Stomach (tissue), 9 donors: ENCODE results near the gene CPEB2. TPM values are rescaled to one million over a fixed set of nuclear protein-coding genes. Genes with fewer than 3 reads are reported as not detected.

Source experiments
- DNase-seq, 2 donors: peaks; one replicate each; pipeline versions ENCODE4 v3.0.0 to v3.0.0-alpha.2; 2013 to 2019
- H3K27ac ChIP-seq, 5 donors: fragments of 200-600 bp in 4 of 5; sonication (generic) in 4 of 5; one replicate each; pipeline ENCODE4 v1.5.1; 2013 to 2019; ENCODE audit warnings: mild to moderate bottlenecking in 1 of 5, moderate library complexity in 1 of 5
- H3K27me3 ChIP-seq, 3 donors: fragments of 200-600 bp; sonication (generic); one replicate each; pipeline ENCODE4 v1.5.1; 2017 to 2019; ENCODE audit warnings: mixed run types in 1 of 3
- H3K36me3 ChIP-seq, 4 donors: fragments of 200-600 bp; sonication (generic); 1 replicate in 3 of 4; 2 replicates in 1 of 4; pipeline ENCODE4 v1.5.1; 2016 to 2019
- H3K4me1 ChIP-seq, 4 donors: fragments of 200-600 bp; sonication (generic); one replicate each; pipeline ENCODE4 v1.5.1; 2016 to 2019
- H3K4me3 ChIP-seq, 4 donors: fragments of 200-600 bp; sonication (generic) in 3 of 4; one replicate each; pipeline ENCODE4 v1.5.1; 2016 to 2019; ENCODE audit warnings: mild to moderate bottlenecking in 1 of 4
- H3K9me3 ChIP-seq, 4 donors: fragments of 200-600 bp; sonication (generic); one replicate each; pipeline ENCODE4 v1.5.1; 2016 to 2019
- EP300 ChIP-seq: sonication (generic); formaldehyde crosslinking; IDR thresholded peaks from one replicate; pipeline ENCODE4 v1.6.1; 2017; ENCODE audit warnings: antibody characterized with exemption
- POLR2A ChIP-seq, 4 donors: fragments of 450-650 bp; IDR thresholded peaks; one replicate each; pipeline ENCODE4 v1.6.1; 2016; ENCODE audit warnings: antibody characterized with exemption in 4 of 4, control low read depth in 2 of 4, mild to moderate bottlenecking in 1 of 4, moderate library complexity in 1 of 4
- POLR2AphosphoS5 ChIP-seq, 3 donors: sonication (generic); formaldehyde crosslinking; IDR thresholded peaks; one replicate each; pipeline ENCODE4 v1.6.1; 2016; ENCODE audit warnings: antibody characterized with exemption in 3 of 3
- WGBS, 5 donors: extraction: QIAGEN DNeasy Blood & Tissue Kit in 3 of 5; methylation state at CpG; one replicate each; pipeline versions ENCODE4 v1.1.5 to v1.1.7; 2013 to 2018; 5-methylcytosine and 5-hydroxymethylcytosine counted together
- intact Hi-C: fragments of 100-400 bp; cut with DNase I; formaldehyde crosslinking; loops from one replicate; pipeline ENCODE4 v1.15.1; 2023; ENCODE audit warnings: low total_unique reads
- polyA plus RNA-seq, 3 donors: library from polyadenylated mRNA; stranded (reverse); fragments of 200-250 nt; gene quantifications; one replicate each; pipeline ENCODE4 v1.2.3, GENCODE V29; 2013
- total RNA-seq, 5 donors: library from RNA; depleted of rRNA; stranded (reverse); fragments of >200 nt; gene quantifications; one replicate each; pipeline versions ENCODE4 v1.1.0 to v1.2.3, GENCODE V29; 2014 to 2016
- TF ChIP-seq, protein P1 (sequence below), 7 experiments: fragments of 450-650 bp in 4 of 7; fragments of 200-600 bp in 3 of 7; sonication (generic) in 3 of 7; IDR thresholded peaks; one replicate each; pipeline ENCODE4 v1.5.1; 2016 to 2019; ENCODE audit warnings: antibody characterized with exemption in 7 of 7, control low read depth in 2 of 7, mild to moderate bottlenecking in 1 of 7
- donor health status: healthy with polysubstance abuse.
- donor health status: Bipolar disorder and iron deficiency.
- donor health status: healthy.

CPEB2 gene
- total and polyA plus RNA-seq, 8 donors, result 3.4 to 97.9 (median 21.8) TPM

DNA sequence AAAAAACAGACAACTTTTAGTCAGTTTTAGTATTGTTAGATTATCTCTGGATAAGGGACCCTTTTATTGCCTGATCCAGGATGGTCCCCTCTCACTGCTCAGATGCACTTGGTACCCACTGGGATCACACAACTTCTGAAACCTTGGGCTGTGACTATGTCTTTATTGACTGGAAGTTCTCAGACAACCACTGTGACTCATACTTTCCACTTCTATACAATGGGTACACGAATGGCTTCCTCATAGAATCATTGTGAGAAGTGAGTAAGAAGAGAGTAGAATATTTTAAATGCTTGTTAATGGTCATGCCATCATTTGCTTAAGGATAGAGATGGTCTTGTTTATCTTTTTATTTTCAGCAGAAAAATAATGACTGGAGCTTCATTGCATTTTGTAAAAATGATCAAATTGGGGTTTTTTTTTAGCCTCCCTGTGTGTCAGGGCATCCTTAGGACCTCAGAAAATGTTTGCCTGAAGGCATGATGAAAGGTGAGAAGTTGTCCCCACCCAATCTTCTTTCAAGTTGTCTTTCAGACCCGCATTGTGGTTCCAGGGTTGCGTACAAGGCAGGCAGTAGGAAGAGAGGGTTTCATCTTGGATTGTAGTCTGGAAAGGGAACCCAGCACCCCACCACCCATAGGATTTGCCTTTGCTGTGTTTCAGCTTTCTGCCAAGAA lies 115.1 kb downstream of the CPEB2 start:
- no peak for DNase-seq
- Histone ChIP-seq H3K27ac (no peak overlapping the region), H3K4me3 (no peak overlapping the region), H3K36me3 (no peaks in the 10 kb centered on the region), H3K9me3 (peaks cover 0 to 12% (median 0%) of the 10 kb centered on the region in 4 donors), H3K27me3 (no peaks in the 10 kb centered on the region), H3K4me1 (no peaks in the 10 kb centered on the region)
- 67 to 77% (median 71%) methylated on average over 3 of the region's 3 CpGs for WGBS, 5 donors
- intact Hi-C loops, result no loop called here
- no peak for TF ChIP-seq POLR2AphosphoS5 (IDR thresholded peaks at IDR 0.05)
- TF ChIP-seq, protein P1, sequence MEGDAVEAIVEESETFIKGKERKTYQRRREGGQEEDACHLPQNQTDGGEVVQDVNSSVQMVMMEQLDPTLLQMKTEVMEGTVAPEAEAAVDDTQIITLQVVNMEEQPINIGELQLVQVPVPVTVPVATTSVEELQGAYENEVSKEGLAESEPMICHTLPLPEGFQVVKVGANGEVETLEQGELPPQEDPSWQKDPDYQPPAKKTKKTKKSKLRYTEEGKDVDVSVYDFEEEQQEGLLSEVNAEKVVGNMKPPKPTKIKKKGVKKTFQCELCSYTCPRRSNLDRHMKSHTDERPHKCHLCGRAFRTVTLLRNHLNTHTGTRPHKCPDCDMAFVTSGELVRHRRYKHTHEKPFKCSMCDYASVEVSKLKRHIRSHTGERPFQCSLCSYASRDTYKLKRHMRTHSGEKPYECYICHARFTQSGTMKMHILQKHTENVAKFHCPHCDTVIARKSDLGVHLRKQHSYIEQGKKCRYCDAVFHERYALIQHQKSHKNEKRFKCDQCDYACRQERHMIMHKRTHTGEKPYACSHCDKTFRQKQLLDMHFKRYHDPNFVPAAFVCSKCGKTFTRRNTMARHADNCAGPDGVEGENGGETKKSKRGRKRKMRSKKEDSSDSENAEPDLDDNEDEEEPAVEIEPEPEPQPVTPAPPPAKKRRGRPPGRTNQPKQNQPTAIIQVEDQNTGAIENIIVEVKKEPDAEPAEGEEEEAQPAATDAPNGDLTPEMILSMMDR (IDR thresholded peaks at IDR 0.05), result no peak
- no peak for TF ChIP-seq POLR2A (IDR thresholded peaks at IDR 0.05)
- TF ChIP-seq EP300, result no peak

DNA sequence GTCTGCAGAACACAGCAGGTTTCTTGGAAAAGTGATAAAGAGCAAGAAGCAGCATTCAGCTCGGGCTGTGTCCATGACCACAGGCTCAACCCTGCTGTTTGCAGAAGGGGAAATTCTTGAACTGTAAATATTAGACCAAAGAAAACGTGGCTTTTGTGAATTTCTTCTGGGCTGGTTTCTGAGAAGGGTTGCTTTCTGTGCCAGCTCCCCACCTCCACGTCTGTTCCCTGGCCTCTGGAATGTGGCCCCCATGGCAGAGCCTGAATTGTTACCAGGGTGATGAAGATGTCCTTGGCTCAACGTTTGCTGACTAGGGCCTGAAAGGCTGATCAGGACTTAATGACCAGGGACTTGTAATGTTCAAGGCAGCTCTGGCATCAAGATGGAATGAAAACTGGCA lies 116.0 kb downstream of the CPEB2 start:
- no peak for TF ChIP-seq EP300
- TF ChIP-seq POLR2A (IDR thresholded peaks at IDR 0.05), result no peak
- no peak for TF ChIP-seq POLR2AphosphoS5 (IDR thresholded peaks at IDR 0.05)
- TF ChIP-seq, protein P1 (IDR thresholded peaks at IDR 0.05), result no peak

More for the DNA sequence above, 116.0 kb downstream of the CPEB2 start:
- 16 to 33% (median 20%) methylated on average over 4 of the region's 4 CpGs for WGBS, 5 donors
- Histone ChIP-seq H3K27me3 (no peaks in the 10 kb centered on the region), H3K4me3 (no peak overlapping the region), H3K36me3 (no peaks in the 10 kb centered on the region), H3K4me1 (no peaks in the 10 kb centered on the region), H3K27ac (no peak overlapping the region), H3K9me3 (peaks cover 0 to 12% (median 0%) of the 10 kb centered on the region in 4 donors)
- intact Hi-C loops, result no loop called here
- DNase-seq, result peak in 1 of 2 donors; percentile 45
